Osteoblast (primary cell): ENCODE measurements around the gene INHBB. TPM values are rescaled to one million over a fixed set of nuclear protein-coding genes. Genes with fewer than 3 reads are reported as not detected.
A peak's percentile ranks its signal among the peaks of the same experiment; 100 is the strongest.
"Not testable (repeated sequence)": the region's sequence is repeated elsewhere in the genome, so short reads cannot be mapped to it uniquely, and the experiment has no call there.

ENCODE experiments used
- DNase-seq: peaks from one replicate; pipeline ENCODE4 v3.0.0; 2011; ENCODE audit warnings: low spot score, mixed read lengths; ENCODE audit not compliant: insufficient read length; ENCODE audit errors: missing footprints
- H2AFZ ChIP-seq: 2 replicates; pipeline ENCODE4 v1.6.0; 2011; ENCODE audit warnings: mild to moderate bottlenecking, low read length
- H3K27ac ChIP-seq: 2 replicates; pipeline ENCODE4 v1.5.1; 2011; ENCODE audit warnings: mild to moderate bottlenecking, low read depth, low read length, moderate library complexity
- H3K27me3 ChIP-seq: 2 replicates; pipeline ENCODE4 v1.6.0; 2012; ENCODE audit warnings: mild to moderate bottlenecking, control low read depth, inconsistent platforms, low read length, moderate library complexity; ENCODE audit not compliant: insufficient read depth
- H3K36me3 ChIP-seq: 2 replicates; pipeline ENCODE4 v1.5.1; 2011; ENCODE audit warnings: mild to moderate bottlenecking, low read length, control low read depth, moderate library complexity; ENCODE audit not compliant: insufficient read depth
- H3K4me1 ChIP-seq: 2 replicates; pipeline ENCODE4 v1.5.1; 2011; ENCODE audit warnings: mild to moderate bottlenecking, low read length, control low read depth, moderate library complexity; ENCODE audit not compliant: insufficient read depth
- H3K4me2 ChIP-seq: 2 replicates; pipeline ENCODE4 v1.6.0; 2011; ENCODE audit warnings: mild to moderate bottlenecking, low read length; ENCODE audit not compliant: insufficient read depth
- H3K4me3 ChIP-seq: fragments of 200-600 bp; sonication (generic); 3 replicates; pipeline ENCODE4 v1.5.1; 2012; ENCODE audit warnings: mild to moderate bottlenecking, low read length, inconsistent platforms; ENCODE audit not compliant: insufficient read depth
- H3K79me2 ChIP-seq: 2 replicates; pipeline ENCODE4 v1.6.0; 2012; ENCODE audit warnings: mild to moderate bottlenecking, low read length, control low read depth, inconsistent platforms; ENCODE audit not compliant: insufficient read depth
- H3K9me3 ChIP-seq: 2 replicates; pipeline ENCODE4 v1.5.1; 2011; ENCODE audit warnings: low read depth, low read length, control low read depth
- H4K20me1 ChIP-seq: 2 replicates; pipeline ENCODE4 v1.6.0; 2012; ENCODE audit warnings: mild to moderate bottlenecking, low read length, control low read depth; ENCODE audit not compliant: insufficient read depth
- CTCF ChIP-seq: IDR thresholded peaks from 2 replicates; pipeline ENCODE4 v1.5.1; 2011; ENCODE audit warnings: mild to moderate bottlenecking, low read depth, low read length, moderate library complexity; ENCODE audit errors: extremely low read depth
- total RNA-seq: library from RNA; depleted of rRNA; stranded (reverse); fragments of >200 nt; gene quantifications from 2 replicates; pipeline ENCODE4 v1.2.3, GENCODE V29; 2012

Gene INHBB
- total RNA-seq, 1 donor, result under 0.01 TPM

GRCh38 chr2:120388222-120389035, 42.5 kb downstream of the INHBB start:
- H3K79me2 ChIP-seq, result no peaks in the 10 kb centered on the region
- H4K20me1 ChIP-seq, result no peaks in the 10 kb centered on the region
- no peak for TF ChIP-seq CTCF
- H3K36me3 ChIP-seq, result no peaks in the 10 kb centered on the region
- H2AFZ ChIP-seq, result no peak overlapping the region
- no peaks in the 10 kb centered on the region for H3K4me1 ChIP-seq
- peak; percentile 51 for DNase-seq
- no peak overlapping the region for H3K4me2 ChIP-seq
- peaks cover 4% of the 10 kb centered on the region for H3K9me3 ChIP-seq
- no peak overlapping the region for H3K27ac ChIP-seq
- peaks cover 21% of the 10 kb centered on the region for H3K27me3 ChIP-seq
- no peak overlapping the region for H3K4me3 ChIP-seq

DNA sequence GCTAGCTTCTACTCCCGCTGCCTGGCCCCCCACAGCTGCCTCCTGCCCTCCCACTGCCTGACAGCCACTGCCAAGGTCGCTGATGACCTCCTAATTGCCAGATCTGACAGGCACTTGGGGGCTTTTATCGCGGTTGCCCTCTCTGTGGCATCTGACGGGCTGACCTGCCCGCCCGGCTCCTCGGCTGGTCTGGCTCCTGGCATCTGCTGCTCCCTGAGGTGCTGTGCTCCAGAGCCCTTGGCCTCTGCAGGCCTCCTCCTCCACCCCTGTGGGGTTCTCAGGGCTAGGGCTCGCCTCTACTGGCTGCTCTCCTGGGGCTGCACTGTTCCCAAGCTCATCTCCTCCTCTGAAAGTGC, 43.1 kb downstream of the INHBB start:
- Histone ChIP-seq H2AFZ (no peak overlapping the region), H3K36me3 (no peaks in the 10 kb centered on the region), H3K9me3 (peaks cover 4% of the 10 kb centered on the region), H3K4me1 (no peaks in the 10 kb centered on the region), H3K4me2 (no peak overlapping the region), H4K20me1 (no peaks in the 10 kb centered on the region), H3K4me3 (no peak overlapping the region), H3K27me3 (peaks cover 21% of the 10 kb centered on the region), H3K27ac (no peak overlapping the region), H3K79me2 (no peaks in the 10 kb centered on the region)
- TF ChIP-seq CTCF, result no peak
- DNase-seq, result peak; percentile 27

- peaks cover 21% of the 10 kb centered on the region for H3K27me3 ChIP-seq
- H4K20me1 ChIP-seq, result no peaks in the 10 kb centered on the region
- DNase-seq, result peak; percentile 64
- no peak overlapping the region for H3K27ac ChIP-seq
- no peaks in the 10 kb centered on the region for H3K4me1 ChIP-seq
- no peaks in the 10 kb centered on the region for H3K36me3 ChIP-seq
- no peak overlapping the region for H2AFZ ChIP-seq
- no peaks in the 10 kb centered on the region for H3K79me2 ChIP-seq
- H3K9me3 ChIP-seq, result peaks cover 4% of the 10 kb centered on the region
- no peak overlapping the region for H3K4me2 ChIP-seq
- TF ChIP-seq CTCF, result no peak
- no peak overlapping the region for H3K4me3 ChIP-seq
Measured at GRCh38 chr2:120390381-120391055, 44.6 kb downstream of the INHBB start.

GRCh38 chr2:120391382-120391781, 45.4 kb downstream of the INHBB start:
- H3K4me1 ChIP-seq, H4K20me1 ChIP-seq, H3K4me2 ChIP-seq, H3K27ac ChIP-seq, H3K36me3 ChIP-seq, H3K9me3 ChIP-seq, DNase-seq, H3K79me2 ChIP-seq, H2AFZ ChIP-seq, H3K4me3 ChIP-seq: not testable (repeated sequence)
- peaks cover 21% of the 10 kb centered on the region for H3K27me3 ChIP-seq
